CD8-positive, alpha-beta memory T cell (primary cell): ENCODE results near the gene MAGI2. TPM values are rescaled to one million over a fixed set of nuclear protein-coding genes. Genes with fewer than 3 reads are reported as not detected.
"Not testable (repeated sequence)": the region's sequence is repeated elsewhere in the genome, so short reads cannot be mapped to it uniquely, and the experiment has no call there.

ENCODE experiments used
- CTCF ChIA-PET: fragments of 350-600 bp; sonication (Branson Sonifier 250); formaldehyde crosslinking; loops from one replicate; lab custom pipeline; 2021; ENCODE audit warnings: antibody characterized with exemption; lab: Charles Lee
- POLR2A ChIA-PET: fragments of 350-600 bp; sonication (Branson Sonifier 250); formaldehyde crosslinking; loops from one replicate; lab custom pipeline; 2021; ENCODE audit warnings: antibody characterized with exemption; lab: Charles Lee
- DNase-seq, 5 donors: peaks; one replicate each; pipeline versions ENCODE4 v3.0.0 to v3.0.0-alpha.2; 2020 to 2022; ENCODE audit warnings: mixed read lengths in 1 of 5
- H3K27ac ChIP-seq: one replicate; pipeline ENCODE4 v1.7.0; 2013; ENCODE audit warnings: low read depth, mild to moderate bottlenecking, low read length, moderate library complexity
- H3K27me3 ChIP-seq: 2 replicates; pipeline ENCODE4 v1.7.0; 2013; ENCODE audit warnings: low read length, mild to moderate bottlenecking; ENCODE audit not compliant: insufficient read depth, poor library complexity, severe bottlenecking
- H3K36me3 ChIP-seq: 2 replicates; pipeline ENCODE4 v1.7.0; 2013; ENCODE audit warnings: mild to moderate bottlenecking, low read length, moderate library complexity; ENCODE audit not compliant: insufficient read depth
- H3K4me1 ChIP-seq: 2 replicates; pipeline ENCODE4 v1.7.0; 2013; ENCODE audit warnings: mild to moderate bottlenecking, low read length, moderate library complexity; ENCODE audit not compliant: insufficient read depth
- H3K4me3 ChIP-seq: 2 replicates; pipeline ENCODE4 v1.7.0; 2013; ENCODE audit warnings: mild to moderate bottlenecking, low read length
- H3K9me3 ChIP-seq: 2 replicates; pipeline ENCODE4 v1.7.0; 2013; ENCODE audit warnings: mild to moderate bottlenecking, low read length
- H3K27ac Mint-ChIP-seq, 8 donors: one replicate each; pipeline ENCODE4 v1.8.0; 2020 to 2021; ENCODE audit warnings: mixed read lengths in 8 of 8, mild to moderate bottlenecking in 6 of 8, inconsistent platforms in 3 of 8, moderate library complexity in 3 of 8
- H3K27me3 Mint-ChIP-seq, 2 donors: one replicate each; pipeline ENCODE4 v1.8.0; 2020 to 2021; ENCODE audit warnings: mixed read lengths in 2 of 2, mild to moderate bottlenecking in 1 of 2, moderate library complexity in 1 of 2
- H3K36me3 Mint-ChIP-seq, 3 donors: one replicate each; pipeline ENCODE4 v1.8.0; 2020 to 2021; ENCODE audit warnings: mixed read lengths in 3 of 3, inconsistent platforms in 1 of 3, mild to moderate bottlenecking in 1 of 3
- H3K4me1 Mint-ChIP-seq, 3 donors: one replicate each; pipeline ENCODE4 v1.8.0; 2020 to 2021; ENCODE audit warnings: mixed read lengths in 3 of 3, inconsistent platforms in 1 of 3, mild to moderate bottlenecking in 1 of 3
- H3K4me3 Mint-ChIP-seq, 7 donors: one replicate each; pipeline ENCODE4 v1.8.0; 2020 to 2021; ENCODE audit warnings: mixed read lengths in 7 of 7, mild to moderate bottlenecking in 6 of 7, moderate library complexity in 4 of 7, inconsistent platforms in 2 of 7
- H3K9me3 Mint-ChIP-seq, 5 donors: one replicate each; pipeline ENCODE4 v1.8.0; 2020 to 2022; ENCODE audit warnings: mixed read lengths in 5 of 5, mild to moderate bottlenecking in 3 of 5, moderate library complexity in 2 of 5, inconsistent platforms in 1 of 5
- polyA plus RNA-seq: library from polyadenylated mRNA; unstranded; fragments of 300-500 nt; fragmentation: Illumina TruSeq; gene quantifications from one replicate; pipeline ENCODE4 v1.2.3, GENCODE V29; 2021
- total RNA-seq, 2 experiments: library from RNA; stranded (reverse); gene quantifications; one replicate each; pipeline ENCODE4 v1.2.3, GENCODE V29; 2021

Gene MAGI2
- total and polyA plus RNA-seq, 3 experiments from 2014 or later = 0.26 to 0.33 TPM; not detected in 1

DNA sequence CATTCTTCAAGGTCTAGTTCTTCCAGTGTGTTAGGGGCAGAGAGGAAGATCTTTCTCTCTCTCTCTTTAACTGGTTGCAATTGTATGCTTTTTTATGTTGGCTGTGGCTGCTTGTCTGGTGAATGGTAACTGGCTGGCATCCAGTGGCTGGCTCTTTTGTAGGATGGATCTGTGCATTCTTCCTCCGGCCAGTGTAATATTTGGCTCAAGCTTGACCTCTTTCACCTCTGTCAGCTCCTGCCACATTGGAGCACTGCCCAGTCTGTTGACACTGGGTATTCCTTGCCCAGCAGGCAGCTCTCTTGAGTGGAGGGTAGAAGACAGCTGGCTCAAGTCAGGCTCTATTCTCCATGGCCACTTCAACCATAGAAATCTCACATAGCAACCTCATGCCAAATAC, 1126.6 kb downstream of the MAGI2 start:
- Mint-ChIP-seq H3K27me3 (no peaks in the 10 kb centered on the region), H3K4me1 (no peaks in the 10 kb centered on the region), H3K9me3 (peaks cover 0 to 2% (median 0%) of the 10 kb centered on the region in 5 donors), H3K4me3 (no peak overlapping the region), H3K27ac (no peak overlapping the region), H3K36me3 (no peaks in the 10 kb centered on the region)
- H3K27me3 ChIP-seq = no peaks in the 10 kb centered on the region
- DNase-seq = no peak
- ChIA-PET CTCF (no interaction called here), POLR2A (no interaction called here)
- no peaks in the 10 kb centered on the region for H3K4me1 ChIP-seq
- no peaks in the 10 kb centered on the region for H3K9me3 ChIP-seq
- H3K27ac ChIP-seq = no peak overlapping the region
- no peak overlapping the region for H3K4me3 ChIP-seq
- no peaks in the 10 kb centered on the region for H3K36me3 ChIP-seq

DNA sequence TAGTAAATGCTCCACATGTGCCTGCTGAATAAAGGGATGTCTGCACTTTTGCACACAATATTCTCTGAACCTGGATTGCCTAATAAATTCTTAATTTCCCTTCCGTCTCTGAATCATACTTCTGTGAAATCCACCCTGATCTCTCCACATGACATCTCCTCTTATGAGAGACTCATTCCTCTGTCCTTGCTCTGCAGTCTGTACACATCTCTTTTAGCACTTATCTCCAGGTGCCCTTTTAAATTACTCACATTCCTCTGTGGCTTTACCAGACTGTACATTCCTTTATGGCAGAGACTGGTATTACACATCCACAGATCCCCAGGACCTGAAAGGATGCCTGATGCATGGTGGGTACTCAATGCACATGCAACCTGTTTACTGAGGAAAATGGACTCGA, 1127.3 kb downstream of the MAGI2 start:
- no peaks in the 10 kb centered on the region for H3K36me3 ChIP-seq
- DNase-seq = no peak
- no peaks in the 10 kb centered on the region for H3K27me3 ChIP-seq
- no peak overlapping the region for H3K27ac Mint-ChIP-seq
- H3K27ac ChIP-seq = no peak overlapping the region
- H3K4me3 ChIP-seq = no peak overlapping the region
- POLR2A ChIA-PET = no interaction called here
- no peaks in the 10 kb centered on the region for H3K4me1 Mint-ChIP-seq
- H3K4me3 Mint-ChIP-seq = no peak overlapping the region
- no peaks in the 10 kb centered on the region for H3K27me3 Mint-ChIP-seq
- H3K36me3 Mint-ChIP-seq = no peaks in the 10 kb centered on the region
- no peaks in the 10 kb centered on the region for H3K9me3 ChIP-seq
- H3K9me3 Mint-ChIP-seq = peaks cover 0 to 2% (median 0%) of the 10 kb centered on the region in 5 donors
- no peaks in the 10 kb centered on the region for H3K4me1 ChIP-seq
- CTCF ChIA-PET = no interaction called here

DNA sequence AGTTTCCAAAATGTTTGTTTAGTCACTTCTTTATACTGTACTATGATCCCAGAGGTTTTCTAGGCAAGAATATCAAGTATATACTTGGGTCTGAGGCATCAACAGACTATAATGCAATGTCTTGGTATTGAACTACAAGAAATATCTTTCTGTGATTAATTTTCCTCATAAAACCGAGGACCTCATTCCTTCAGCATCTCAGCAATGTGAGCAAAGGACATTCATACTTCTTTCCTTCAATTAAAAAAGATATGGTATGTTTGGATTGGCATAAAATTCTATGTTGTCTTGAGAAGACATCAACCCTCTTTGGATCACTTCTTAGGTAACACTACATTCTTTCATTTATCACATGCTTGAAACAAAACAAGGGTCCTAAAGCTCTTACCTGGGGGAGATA, 1130.3 kb downstream of the MAGI2 start:
- Mint-ChIP-seq H3K9me3 (peaks cover 0 to 7% (median 0%) of the 10 kb centered on the region in 5 donors), H3K36me3 (no peaks in the 10 kb centered on the region), H3K27ac (no peak overlapping the region), H3K4me1 (no peaks in the 10 kb centered on the region), H3K4me3 (no peak overlapping the region), H3K27me3 (no peaks in the 10 kb centered on the region)
- Histone ChIP-seq H3K36me3 (no peaks in the 10 kb centered on the region), H3K4me1 (no peaks in the 10 kb centered on the region), H3K9me3 (no peaks in the 10 kb centered on the region), H3K27me3 (no peaks in the 10 kb centered on the region), H3K27ac (no peak overlapping the region), H3K4me3 (no peak overlapping the region)
- ChIA-PET POLR2A (no interaction called here), CTCF (no interaction called here)
- no peak for DNase-seq

DNA sequence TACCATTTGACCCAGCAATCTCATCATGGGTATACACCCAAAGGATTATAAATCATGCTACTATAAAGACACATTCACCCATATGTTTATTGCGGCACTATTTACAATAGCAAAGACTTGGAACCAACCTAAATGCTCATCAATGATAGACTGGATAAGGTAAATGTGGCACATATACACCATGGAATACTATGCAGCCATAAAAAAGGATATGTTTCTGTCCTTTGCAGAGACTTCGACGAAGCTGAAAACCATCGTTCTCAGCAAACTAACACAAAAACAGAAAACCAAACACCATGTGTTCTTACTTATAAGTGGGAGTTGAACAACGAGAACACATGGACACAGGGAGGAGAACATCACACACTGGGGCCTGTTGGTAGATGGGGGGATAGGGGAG, 1131.2 kb downstream of the MAGI2 start:
- H3K27ac ChIP-seq, H3K27ac Mint-ChIP-seq, H3K4me1 ChIP-seq, DNase-seq, H3K36me3 ChIP-seq, CTCF ChIA-PET, H3K27me3 ChIP-seq, H3K9me3 Mint-ChIP-seq, H3K4me3 ChIP-seq, H3K36me3 Mint-ChIP-seq, H3K9me3 ChIP-seq, H3K27me3 Mint-ChIP-seq, POLR2A ChIA-PET, H3K4me3 Mint-ChIP-seq, H3K4me1 Mint-ChIP-seq: not testable (repeated sequence)

DNA sequence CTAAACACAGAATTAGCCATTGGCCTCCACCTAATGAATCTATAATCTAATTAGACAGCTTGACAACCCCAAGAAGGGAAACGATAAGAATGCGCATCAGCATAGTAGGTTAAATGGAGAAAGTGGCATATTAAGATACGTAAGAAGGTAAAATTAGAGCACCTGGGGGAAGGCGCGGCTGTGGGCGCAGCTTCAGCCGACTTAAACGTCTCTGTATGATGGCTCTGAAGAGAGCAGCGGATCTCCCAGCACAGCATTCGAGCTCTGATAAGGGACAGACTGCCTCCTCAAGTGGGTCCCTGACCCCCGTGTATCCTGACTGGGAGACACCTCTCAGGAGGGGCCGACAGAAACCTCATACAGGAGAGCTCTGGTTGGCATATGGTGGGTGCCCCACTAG, 1136.1 kb downstream of the MAGI2 start:
- Histone ChIP-seq H3K9me3 (no peaks in the 10 kb centered on the region), H3K27ac (no peak overlapping the region), H3K36me3 (no peaks in the 10 kb centered on the region), H3K4me1 (no peaks in the 10 kb centered on the region), H3K27me3 (no peaks in the 10 kb centered on the region), H3K4me3 (no peak overlapping the region)
- no peaks in the 10 kb centered on the region for H3K4me1 Mint-ChIP-seq
- no peaks in the 10 kb centered on the region for H3K27me3 Mint-ChIP-seq
- DNase-seq = no peak
- no peak overlapping the region for H3K27ac Mint-ChIP-seq
- POLR2A ChIA-PET = no interaction called here
- no peak overlapping the region for H3K4me3 Mint-ChIP-seq
- CTCF ChIA-PET = no interaction called here
- peaks cover 0 to 11% (median under 1%) of the 10 kb centered on the region in 5 donors for H3K9me3 Mint-ChIP-seq
- H3K36me3 Mint-ChIP-seq = no peaks in the 10 kb centered on the region

DNA sequence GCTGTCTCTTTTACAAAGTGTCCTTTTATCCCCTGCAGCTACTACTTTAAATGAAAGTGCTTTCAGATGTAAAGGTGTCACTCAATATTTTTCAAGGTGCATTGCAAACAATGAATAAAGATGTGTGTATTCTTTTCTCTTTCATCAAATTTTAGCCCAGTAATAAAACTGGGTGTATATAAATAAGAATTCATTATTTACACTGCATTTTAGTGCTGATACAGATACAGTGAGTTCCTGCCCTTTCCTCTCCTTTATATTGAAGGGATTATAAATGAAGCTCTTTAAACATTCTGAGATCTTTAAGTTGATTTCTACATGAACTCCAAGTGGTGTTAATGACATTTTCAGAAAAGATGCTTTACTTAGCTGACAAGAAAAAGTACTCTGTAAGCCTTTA, 1137.4 kb downstream of the MAGI2 start:
- no peak for DNase-seq
- Histone ChIP-seq H3K27ac (no peak overlapping the region), H3K27me3 (no peaks in the 10 kb centered on the region), H3K4me3 (no peak overlapping the region), H3K9me3 (no peaks in the 10 kb centered on the region), H3K4me1 (no peaks in the 10 kb centered on the region), H3K36me3 (no peaks in the 10 kb centered on the region)
- no peaks in the 10 kb centered on the region for H3K36me3 Mint-ChIP-seq
- no peak overlapping the region for H3K4me3 Mint-ChIP-seq
- H3K27ac Mint-ChIP-seq = no peak overlapping the region
- ChIA-PET CTCF (no interaction called here), POLR2A (no interaction called here)
- no peaks in the 10 kb centered on the region for H3K4me1 Mint-ChIP-seq
- H3K9me3 Mint-ChIP-seq = peaks cover 0 to 11% (median 2%) of the 10 kb centered on the region in 5 donors
- no peaks in the 10 kb centered on the region for H3K27me3 Mint-ChIP-seq

DNA sequence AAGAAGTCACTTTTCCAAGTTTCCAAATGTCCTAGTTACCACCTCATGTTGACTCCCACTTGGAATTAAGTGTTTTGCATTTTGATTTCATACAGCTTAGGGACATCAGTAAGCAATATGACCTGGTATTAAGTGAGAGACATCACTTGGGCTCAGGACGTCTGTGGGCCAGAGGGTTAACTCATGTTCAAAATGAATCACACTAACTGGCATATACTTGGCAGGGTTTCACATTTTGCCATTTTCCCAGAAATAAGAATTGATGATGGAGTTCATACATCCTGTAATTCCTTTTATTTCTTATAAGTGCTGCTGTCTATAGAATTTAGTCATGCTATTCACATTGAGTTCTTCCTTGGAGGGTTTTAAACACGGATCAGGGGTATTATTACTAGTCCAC, 1138.3 kb downstream of the MAGI2 start:
- ChIA-PET CTCF (no interaction called here), POLR2A (no interaction called here)
- H3K4me1 ChIP-seq = no peaks in the 10 kb centered on the region
- Mint-ChIP-seq H3K27me3 (no peaks in the 10 kb centered on the region), H3K9me3 (peaks cover 0 to 7% (median 0%) of the 10 kb centered on the region in 5 donors), H3K36me3 (no peaks in the 10 kb centered on the region), H3K27ac (no peak overlapping the region), H3K4me1 (no peaks in the 10 kb centered on the region), H3K4me3 (no peak overlapping the region)
- no peaks in the 10 kb centered on the region for H3K36me3 ChIP-seq
- DNase-seq = no peak
- no peak overlapping the region for H3K27ac ChIP-seq
- H3K4me3 ChIP-seq = no peak overlapping the region
- no peaks in the 10 kb centered on the region for H3K27me3 ChIP-seq
- H3K9me3 ChIP-seq = no peaks in the 10 kb centered on the region

DNA sequence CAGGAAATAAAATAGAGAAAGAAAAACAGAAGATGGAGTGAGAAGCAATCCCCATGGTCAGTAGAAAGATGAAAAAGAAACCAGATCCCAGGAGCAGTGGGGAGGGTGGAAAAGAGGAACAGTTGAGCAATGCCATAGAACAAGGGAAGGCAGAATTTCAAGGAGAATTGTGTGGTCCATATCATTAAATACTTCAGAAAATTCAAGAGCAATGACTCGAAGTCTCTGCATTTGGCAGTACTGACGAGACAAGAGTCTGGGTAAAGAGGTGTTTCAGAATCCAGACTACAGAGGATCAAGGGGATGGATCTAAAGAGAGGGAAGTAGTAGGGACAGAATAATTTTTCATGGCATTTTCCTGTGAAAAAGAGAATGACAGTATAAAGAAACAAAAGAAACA, 1142.3 kb downstream of the MAGI2 start:
- ChIA-PET CTCF (no interaction called here), POLR2A (no interaction called here)
- Histone ChIP-seq H3K9me3 (no peaks in the 10 kb centered on the region), H3K27me3 (no peaks in the 10 kb centered on the region), H3K27ac (no peak overlapping the region), H3K36me3 (no peaks in the 10 kb centered on the region), H3K4me1 (no peaks in the 10 kb centered on the region), H3K4me3 (no peak overlapping the region)
- Mint-ChIP-seq H3K4me1 (no peaks in the 10 kb centered on the region), H3K9me3 (peaks cover 0 to 3% (median 0%) of the 10 kb centered on the region in 5 donors), H3K27me3 (no peaks in the 10 kb centered on the region), H3K4me3 (no peak overlapping the region), H3K36me3 (no peaks in the 10 kb centered on the region), H3K27ac (no peak overlapping the region)
- DNase-seq = no peak

DNA sequence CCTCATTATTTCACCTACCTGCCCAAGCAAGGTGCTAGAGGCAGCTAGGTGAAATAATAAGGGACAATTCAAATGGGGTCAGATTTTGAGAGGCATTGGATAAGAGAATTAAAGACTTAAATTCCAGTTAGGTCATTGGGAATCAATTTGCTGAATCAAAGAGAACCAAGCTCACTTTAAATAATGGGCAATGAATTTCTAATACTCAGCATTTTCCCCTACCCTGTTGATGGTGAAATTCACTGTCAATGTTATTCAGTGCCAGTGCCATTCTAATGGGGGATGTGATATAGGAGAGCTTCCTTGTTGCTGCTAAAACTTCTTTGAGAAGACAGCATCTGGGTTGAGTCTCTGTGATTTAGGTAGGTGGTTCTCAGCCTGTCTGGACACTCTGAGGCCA, 1145.6 kb downstream of the MAGI2 start:
- Histone ChIP-seq H3K4me3 (no peak overlapping the region), H3K9me3 (no peaks in the 10 kb centered on the region), H3K27me3 (no peaks in the 10 kb centered on the region), H3K27ac (no peak overlapping the region), H3K36me3 (no peaks in the 10 kb centered on the region), H3K4me1 (no peaks in the 10 kb centered on the region)
- DNase-seq = no peak
- Mint-ChIP-seq H3K27me3 (no peaks in the 10 kb centered on the region), H3K4me3 (no peak overlapping the region), H3K4me1 (no peaks in the 10 kb centered on the region), H3K9me3 (peaks cover 0 to 3% (median 0%) of the 10 kb centered on the region in 5 donors), H3K36me3 (no peaks in the 10 kb centered on the region), H3K27ac (no peak overlapping the region)
- ChIA-PET POLR2A (no interaction called here), CTCF (no interaction called here)
